NK-92 (cell line): ENCODE results near the gene ARHGAP6.
"Not testable (repeated sequence)": the region's sequence is repeated elsewhere in the genome, so short reads cannot be mapped to it uniquely, and the experiment has no call there.

Experiments
- DNase-seq: peaks from one replicate; lab custom pipeline; 2025; ENCODE audit not compliant: unreplicated experiment; lab: John Stamatoyannopoulos, UW

Gene ARHGAP6

DNA sequence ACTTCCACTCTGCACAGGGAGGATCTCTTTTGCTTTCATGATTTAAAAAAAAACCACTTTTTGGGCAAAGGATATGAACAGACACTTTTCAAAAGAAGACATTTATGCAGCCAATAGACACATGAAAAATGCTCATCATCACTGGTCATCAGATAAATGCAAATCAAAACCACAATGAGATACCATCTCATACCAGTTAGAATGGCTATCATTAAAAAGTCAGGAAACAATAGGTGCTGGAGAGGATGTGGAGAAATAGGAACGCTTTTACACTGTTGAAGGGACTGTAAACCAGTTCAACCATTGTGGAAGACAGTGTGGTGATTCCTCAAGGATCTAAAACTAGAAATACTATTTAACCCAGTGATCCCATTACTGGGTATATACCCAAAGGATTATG is 87.4 kb downstream of the ARHGAP6 start:
- DNase-seq, result not testable (repeated sequence)

DNA sequence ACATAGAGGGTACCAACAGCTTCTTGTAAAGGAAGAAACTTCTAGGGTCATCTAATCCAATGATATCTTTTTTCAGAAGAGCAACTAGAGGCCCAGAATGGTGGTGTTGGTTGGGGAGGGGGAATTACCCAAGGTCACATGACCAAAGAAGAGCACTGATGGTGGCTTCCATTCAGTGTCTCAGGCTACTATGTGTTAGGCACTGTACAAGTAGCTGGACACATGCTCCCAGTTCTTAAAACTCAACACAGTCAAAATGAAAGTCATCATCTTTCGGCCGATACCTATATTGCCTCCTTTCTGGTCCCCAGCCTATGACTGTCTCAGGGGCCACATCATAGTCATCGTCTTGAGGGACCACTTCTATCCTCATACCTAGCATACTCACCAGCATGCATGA is 88.1 kb downstream of the ARHGAP6 start:
- DNase-seq, result no peak

DNA sequence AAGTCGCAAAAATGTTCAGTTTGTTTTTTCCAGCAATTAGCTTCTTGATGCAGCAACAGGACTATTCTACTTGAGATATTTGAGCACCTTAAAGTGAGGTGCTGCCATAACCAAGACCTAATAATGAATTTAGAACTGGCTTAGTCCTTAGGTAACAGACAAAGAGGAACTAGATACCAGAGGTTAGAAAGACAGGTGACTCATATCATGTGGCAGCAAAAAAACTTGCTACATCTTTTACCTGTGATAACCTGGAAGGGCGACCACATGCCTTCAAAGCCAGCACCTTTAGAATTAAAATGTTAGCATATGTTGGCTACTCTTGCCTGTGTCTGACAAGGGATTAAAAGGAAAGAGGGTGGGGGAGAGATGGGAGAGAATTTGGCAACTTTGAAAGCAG is 90.4 kb downstream of the ARHGAP6 start:
- DNase-seq, result no peak

DNA sequence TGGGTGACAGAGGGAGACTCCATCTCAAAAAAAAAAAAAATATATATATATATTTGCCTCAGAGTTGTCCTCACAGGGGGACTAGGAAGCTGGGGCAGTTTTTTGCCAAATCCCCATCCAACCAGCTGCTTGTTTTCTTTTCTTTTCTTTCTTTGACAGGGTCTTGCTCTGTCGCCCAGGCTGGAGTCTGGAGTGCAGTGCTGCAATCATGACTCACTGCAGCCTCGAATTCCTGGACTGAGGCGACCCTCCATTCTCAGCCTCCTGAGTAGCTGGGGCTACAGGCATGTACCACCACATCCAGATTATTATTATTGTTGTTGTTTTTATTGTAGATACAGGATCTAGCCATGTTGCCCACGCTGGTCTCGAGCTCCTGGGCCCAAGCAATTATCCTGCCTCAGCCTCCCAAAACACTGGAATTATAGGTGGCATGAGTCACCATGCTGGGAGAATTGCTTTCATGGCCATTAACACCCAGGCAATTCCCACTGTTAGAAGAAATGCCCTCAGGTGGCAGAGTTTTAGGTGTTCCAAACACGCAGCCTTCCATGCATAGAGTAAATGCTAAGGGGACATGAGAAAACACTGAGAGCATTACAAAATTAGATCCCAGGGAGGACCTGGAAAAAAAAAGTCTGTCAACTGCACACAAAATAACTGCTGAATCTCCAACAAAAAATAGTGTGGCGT is 98.0 kb downstream of the ARHGAP6 start:
- no peak for DNase-seq

GRCh38 chrX:11566789-11567188 is 98.9 kb downstream of the ARHGAP6 start:
- no peak for DNase-seq

DNA sequence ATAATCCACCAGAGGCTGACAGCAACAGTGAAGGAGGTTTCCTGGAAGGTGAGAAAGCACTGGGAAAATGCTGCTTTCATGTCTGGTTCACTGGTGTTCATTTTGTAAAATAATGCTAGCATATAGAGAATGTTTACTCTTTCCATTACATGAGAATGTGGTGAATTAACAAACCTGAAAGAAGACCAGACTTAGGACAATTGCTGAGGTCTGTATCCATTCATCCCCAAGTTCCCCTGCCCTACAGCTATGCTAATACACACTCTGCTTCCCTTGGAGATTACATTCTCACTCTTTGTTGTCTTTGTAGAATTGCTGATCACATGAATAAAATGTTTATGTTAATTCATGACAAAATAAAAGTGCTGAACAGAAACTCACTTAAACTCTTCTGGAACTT is 99.5 kb downstream of the ARHGAP6 start:
- DNase-seq, result no peak

DNA sequence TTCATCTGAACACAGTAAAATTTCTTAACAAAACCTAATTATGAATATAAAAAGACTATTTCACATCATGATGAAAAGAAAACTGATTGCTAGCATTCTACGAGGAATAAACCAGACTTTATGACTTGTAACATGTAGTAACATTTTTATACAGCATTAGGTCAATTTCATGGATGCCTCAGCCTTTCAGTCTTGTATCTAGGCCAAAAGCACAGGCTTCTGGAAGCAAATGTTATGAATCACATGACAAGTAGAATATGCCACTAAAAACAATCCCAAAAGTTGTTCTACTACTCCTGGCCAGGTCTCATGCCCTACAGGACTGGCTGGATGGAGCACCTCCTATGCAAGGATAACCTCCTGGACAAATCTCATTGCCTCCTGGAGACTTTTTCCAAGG is 101.2 kb downstream of the ARHGAP6 start:
- DNase-seq, result no peak

DNA sequence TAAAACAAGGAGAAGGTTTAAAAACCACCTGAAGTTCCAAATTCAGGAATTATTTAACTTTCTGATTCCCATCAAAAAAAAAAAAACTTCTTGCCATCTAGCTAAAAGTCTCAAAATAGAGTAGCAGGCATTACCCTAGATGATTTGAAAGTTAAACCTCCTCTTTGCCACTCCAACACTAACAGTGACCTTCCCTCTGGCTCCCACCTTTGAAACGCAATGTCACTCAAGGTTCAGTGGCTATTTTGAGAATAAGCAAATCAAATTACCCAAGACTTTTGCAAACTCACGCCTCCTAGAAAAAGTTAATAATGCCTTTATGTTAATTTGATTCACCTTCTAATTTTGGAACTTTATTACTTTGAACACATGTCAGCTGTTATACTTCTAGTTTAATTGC is 103.2 kb downstream of the ARHGAP6 start:
- no peak for DNase-seq

DNA sequence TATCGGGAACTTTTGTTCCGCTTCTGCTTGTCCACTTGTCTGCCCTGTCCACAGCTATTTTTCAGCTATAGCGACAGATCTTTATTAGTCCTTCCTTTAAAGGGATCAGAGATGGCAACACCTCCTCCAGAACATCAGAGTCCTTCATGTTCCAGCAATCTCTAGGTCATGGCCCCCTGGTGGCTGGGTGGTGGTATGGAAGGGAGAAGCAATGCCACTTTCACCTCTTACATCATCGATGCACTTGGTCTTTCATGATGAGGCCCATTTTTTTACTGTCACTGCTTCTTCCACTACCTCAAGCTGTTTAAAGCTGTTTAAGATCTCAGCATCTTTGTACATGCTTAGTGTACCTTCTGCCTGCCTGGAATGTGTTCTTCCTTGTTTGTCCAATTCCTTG is 106.7 kb downstream of the ARHGAP6 start:
- DNase-seq, result no peak

- no peak for DNase-seq
Measured at GRCh38 chrX:11557120-11557519, 108.6 kb downstream of the ARHGAP6 start.

GRCh38 chrX:11555759-11556158 is 110.0 kb downstream of the ARHGAP6 start:
- DNase-seq, result no peak

- no peak for DNase-seq
Measured at GRCh38 chrX:11553594-11553993, 112.1 kb downstream of the ARHGAP6 start.

DNA sequence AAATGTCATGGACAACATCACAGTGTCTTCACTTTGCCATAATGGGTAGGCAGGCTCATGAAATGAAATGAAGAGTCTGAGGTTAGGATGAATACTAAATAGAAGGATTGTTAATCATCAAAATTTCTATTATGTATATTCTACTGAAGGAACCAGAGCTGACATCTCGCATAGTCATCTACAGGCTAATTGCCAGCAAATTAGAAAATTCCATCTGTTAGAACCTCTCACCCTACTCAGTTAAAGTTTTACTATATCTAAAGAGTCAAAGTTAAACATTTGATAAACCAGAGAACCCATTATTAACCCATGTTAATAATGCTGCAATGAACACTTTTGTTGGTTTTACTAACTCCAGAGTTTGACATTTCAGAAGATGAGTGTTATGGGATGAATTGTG is 114.6 kb downstream of the ARHGAP6 start:
- DNase-seq, result no peak

DNA sequence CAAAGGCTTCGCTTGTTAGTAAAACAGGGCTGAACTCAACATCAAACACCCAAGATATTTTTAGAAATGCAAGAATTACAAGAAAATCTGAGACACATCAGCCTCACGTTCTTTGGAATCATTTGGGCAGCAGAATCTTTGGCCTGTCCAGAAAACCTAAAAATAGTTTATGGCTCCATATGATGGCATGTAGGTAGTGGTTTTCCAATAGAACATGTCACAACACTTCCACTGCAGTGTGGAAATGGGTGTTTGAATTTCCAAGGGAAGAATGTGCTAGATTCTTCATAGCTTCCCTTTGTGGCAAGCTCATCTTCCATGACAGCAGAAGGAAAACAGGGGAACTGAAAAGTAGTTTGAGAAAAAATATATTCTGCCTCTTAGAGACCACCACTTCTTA is 118.8 kb downstream of the ARHGAP6 start:
- no peak for DNase-seq

DNA sequence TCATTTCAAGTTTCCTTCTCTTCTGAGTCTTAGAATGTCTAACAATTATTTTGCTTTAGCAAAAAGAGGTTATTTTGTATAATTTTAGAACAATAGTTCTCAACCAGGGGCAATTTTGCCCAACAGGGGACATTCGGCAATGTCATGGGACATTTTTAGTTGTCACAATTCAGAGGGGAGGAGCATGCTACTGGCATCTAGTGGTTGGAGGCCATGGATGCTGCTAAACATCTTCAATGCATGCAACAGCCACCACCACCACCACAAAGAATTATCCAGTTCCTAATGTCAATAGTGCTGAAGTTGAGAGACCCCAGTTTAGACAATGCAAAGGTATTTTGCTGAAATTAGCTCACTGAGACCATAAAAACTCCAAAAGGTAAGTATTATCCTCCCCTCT is 122.5 kb downstream of the ARHGAP6 start:
- no peak for DNase-seq

DNA sequence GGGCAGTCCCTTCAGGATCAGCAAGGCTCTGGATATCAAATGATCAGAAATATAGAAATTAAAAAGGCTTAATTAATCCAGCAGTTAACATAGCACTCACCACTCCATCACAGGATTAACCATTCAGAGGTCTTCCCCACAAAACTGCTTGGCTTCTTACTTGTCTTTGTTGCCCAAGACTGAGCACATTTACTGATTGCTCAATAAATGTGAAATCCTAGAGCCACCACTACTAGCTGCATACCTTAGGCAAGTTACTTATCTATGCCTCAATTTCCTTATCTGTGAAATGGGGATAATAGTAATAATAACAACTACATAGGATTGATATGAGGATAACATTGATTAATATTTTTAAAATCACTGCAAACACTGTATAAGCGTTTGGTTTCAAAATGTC is 124.2 kb downstream of the ARHGAP6 start:
- DNase-seq, result no peak

- no peak for DNase-seq
Measured at GRCh38 chrX:11540532-11541377, 125.0 kb downstream of the ARHGAP6 start.

DNA sequence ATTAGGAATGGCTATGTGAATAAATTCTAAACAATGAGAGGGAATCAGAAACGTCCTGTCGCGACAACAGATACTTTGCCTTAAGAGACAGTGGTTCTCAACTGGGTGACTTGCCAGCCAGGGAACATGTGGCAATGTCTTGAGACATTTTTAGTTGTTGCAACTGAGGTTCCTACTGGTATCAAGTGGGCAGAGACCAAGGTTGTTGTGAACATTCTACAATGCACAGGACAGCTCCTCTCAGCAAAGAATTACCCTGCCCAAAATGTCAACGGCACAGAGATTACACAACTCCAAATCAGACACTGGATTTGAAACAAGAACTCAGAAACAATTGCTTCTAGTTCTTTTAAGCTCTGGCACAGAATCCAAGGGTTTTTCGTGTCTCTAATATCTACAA is 128.6 kb downstream of the ARHGAP6 start:
- no peak for DNase-seq

DNA sequence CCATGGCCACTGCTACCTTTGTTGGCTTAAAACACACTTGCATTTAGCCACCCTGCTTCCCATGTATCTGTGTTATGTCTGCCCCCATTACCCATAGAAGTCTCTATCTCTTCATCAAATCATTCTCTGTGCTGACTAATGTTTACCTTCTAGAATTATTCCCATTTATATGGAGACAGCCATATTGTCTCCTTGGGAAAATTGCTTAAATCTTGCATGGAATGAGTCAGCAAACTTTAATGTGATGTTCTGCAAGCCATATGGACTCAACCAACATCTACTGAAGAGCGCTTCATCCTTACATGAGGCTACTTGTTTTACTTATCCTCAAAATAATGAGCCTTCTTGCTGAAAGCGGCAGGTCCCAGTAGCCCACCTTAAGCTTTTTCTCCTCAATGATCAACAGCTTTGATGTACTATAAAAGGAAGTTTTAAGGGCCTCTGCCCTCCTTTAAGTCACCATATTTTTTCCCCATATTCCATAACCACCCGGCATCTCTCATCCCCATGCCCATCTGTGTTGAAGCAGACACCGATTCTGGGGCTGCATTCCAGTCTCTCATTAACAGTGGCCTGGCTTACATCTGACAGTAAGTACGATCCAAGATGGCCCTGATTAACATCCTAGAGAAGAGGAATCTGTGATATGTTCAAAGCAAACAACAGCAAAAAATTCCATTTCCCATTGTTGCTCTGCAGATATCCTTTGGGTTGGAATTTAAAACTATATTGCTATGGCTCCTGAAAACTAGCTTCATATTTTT is 130.4 kb downstream of the ARHGAP6 start:
- no peak for DNase-seq

- DNase-seq, result no peak
Measured at GRCh38 chrX:11533199-11533651, 132.5 kb downstream of the ARHGAP6 start.

DNA sequence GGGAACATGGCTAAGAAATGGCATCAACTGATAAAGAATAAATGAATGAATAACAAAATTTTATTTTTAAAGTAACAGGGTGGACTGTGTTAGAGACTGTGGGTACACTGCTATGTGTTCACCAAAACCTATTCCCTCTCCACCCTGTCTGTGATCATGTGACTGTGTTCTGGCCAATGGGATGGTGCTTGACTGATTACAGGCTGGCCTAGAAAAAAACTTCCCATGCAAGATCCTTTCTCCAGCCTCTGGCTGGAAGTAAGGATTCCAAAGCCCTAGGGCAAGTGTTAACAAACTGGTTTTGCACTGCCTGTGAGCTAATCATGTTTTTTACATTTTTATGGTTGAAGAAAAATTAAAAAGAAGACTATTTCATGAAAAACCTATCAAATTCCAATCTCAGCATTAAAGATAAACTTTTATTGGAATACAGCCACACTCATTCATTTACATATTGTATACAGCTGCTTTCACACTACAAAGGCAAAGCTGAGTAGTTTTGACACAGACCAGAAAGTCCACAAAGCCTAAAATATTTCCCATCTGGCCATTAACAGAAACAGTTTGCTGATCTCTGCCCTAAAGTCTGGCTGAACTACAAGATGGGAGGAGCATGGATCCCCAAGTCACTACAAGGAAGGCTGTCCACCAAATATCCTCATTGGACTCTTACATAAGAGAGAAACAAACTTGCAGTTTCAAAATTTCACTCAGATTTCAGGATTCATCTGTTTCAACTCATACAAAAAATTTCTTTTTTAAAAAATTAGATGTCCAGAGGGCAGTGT is 133.2 kb downstream of the ARHGAP6 start:
- no peak for DNase-seq
